Measurements from ENCODE around the gene ABCD3.
"Not testable (repeated sequence)": the region's sequence is repeated elsewhere in the genome, so short reads cannot be mapped to it uniquely, and the experiment has no call there.

ABCD3 gene

GRCh38 chr1:94562519-94563260 is 144.5 kb downstream of the ABCD3 start:
- TF ChIP-seq POLR2A (IDR thresholded peaks at IDR 0.05; ENCODE audit: low read depth, low read length), result no peak
- TF ChIP-seq POLR2AphosphoS5 (IDR thresholded peaks at IDR 0.05; ENCODE audit: low read depth, low read length), result no peak
- no peak for TF ChIP-seq TAF1 (IDR thresholded peaks at IDR 0.05; ENCODE audit: borderline replicate concordance, low read depth, low read length)
- DNase-seq (ENCODE audit: insufficient read length), result no peak
- no peak for FAIRE-seq

DNA sequence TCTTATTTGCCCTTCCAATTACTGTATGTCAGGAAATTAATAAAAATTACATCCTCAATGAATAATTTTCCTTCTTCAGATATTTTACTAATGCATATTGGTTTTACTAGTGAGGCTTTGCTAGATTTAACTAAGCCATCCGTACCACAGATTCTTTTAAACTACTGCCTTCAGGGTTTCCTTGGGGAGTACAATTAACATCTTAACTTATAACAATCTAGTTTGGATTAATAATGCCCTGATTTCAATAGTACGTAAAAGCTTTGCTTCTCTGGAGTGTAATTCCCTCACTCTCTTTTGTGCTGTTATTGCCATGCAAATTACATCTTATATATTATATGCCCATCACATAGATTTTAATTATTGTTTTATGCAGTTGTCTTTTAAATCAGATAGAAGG is 147.7 kb downstream of the ABCD3 start:
- DNase-seq (ENCODE audit: insufficient read length), result no peak
- TF ChIP-seq TAF1 (IDR thresholded peaks at IDR 0.05; ENCODE audit: borderline replicate concordance, low read depth, low read length), result no peak
- TF ChIP-seq POLR2A (IDR thresholded peaks at IDR 0.05; ENCODE audit: low read depth, low read length), result no peak
- FAIRE-seq, result no peak

GRCh38 chr1:94566436-94566835 is 148.2 kb downstream of the ABCD3 start:
- not testable (repeated sequence) for FAIRE-seq; DNase-seq (ENCODE audit: insufficient read length)

DNA sequence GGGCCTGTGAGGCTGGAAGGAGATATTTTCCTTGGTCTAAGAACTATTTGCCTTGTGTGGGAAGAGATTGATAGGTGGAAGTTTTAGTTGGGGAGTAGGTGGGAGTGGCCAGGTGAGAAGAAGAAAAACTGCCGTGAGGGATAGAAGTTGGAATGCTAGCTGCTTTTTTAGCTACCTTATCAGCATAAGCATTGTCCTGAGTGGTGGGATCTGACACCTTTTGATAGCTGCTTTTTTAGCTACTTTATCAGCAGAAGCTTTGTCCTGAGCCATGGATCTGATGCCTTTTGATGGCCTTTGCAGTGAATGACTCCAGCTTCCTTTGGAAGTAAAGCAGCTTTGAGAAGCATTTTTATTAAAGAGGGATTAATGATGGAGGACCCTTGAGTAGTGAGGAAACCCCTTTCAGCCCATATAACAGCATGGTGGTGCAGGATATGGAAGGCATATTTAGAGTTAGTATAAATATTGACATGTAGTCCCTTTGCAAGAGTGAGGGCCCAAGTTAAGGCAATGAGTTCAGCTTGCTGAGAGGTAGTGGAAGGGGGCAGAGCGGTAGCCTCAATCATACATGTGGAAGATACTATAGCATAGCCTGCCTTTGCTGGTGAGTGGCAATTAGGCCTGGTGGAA is 149.9 kb downstream of the ABCD3 start:
- not testable (repeated sequence) for FAIRE-seq

More for the DNA sequence above, 149.9 kb downstream of the ABCD3 start:
- DNase-seq (ENCODE audit: insufficient read length), result not testable (repeated sequence)

All from GM12892 (cell line).